Kidney epithelial cell (primary cell): ENCODE measurements around the gene BRD3. TPM values are rescaled to one million over a fixed set of nuclear protein-coding genes. Genes with fewer than 3 reads are reported as not detected.
A peak's percentile ranks its signal among the peaks of the same experiment; 100 is the strongest.
"Not testable (repeated sequence)": the region's sequence is repeated elsewhere in the genome, so short reads cannot be mapped to it uniquely, and the experiment has no call there.

ENCODE experiments used
- DNase-seq: peaks from one replicate; pipeline ENCODE4 v3.0.0-alpha.2; 2010; ENCODE audit warnings: low read depth
- H3K27me3 ChIP-seq: 2 replicates; pipeline ENCODE4 v1.6.0; 2011; ENCODE audit warnings: low read length; ENCODE audit not compliant: control insufficient read depth, insufficient read depth
- H3K36me3 ChIP-seq: 2 replicates; pipeline ENCODE4 v1.5.1; 2011; ENCODE audit warnings: low read length; ENCODE audit not compliant: control insufficient read depth, insufficient read depth
- H3K4me3 ChIP-seq: 2 replicates; pipeline ENCODE4 v1.5.1; 2011; ENCODE audit warnings: low read depth, mild to moderate bottlenecking, control low read depth, low read length
- total RNA-seq: library from RNA; depleted of rRNA; stranded (reverse); fragments of >200 nt; gene quantifications from 2 replicates; pipeline ENCODE4 v1.2.3, GENCODE V29; 2015
- TF ChIP-seq, protein P1 (sequence below): IDR thresholded peaks from 2 replicates; pipeline ENCODE4 v1.5.1; 2011; ENCODE audit warnings: mild to moderate bottlenecking, moderate library complexity, low read length, control low read depth, inconsistent platforms; ENCODE audit not compliant: insufficient read depth, poor library complexity, severe bottlenecking

BRD3 gene
- total RNA-seq, result 23.3 and 32.0 TPM in 2 replicates

DNA sequence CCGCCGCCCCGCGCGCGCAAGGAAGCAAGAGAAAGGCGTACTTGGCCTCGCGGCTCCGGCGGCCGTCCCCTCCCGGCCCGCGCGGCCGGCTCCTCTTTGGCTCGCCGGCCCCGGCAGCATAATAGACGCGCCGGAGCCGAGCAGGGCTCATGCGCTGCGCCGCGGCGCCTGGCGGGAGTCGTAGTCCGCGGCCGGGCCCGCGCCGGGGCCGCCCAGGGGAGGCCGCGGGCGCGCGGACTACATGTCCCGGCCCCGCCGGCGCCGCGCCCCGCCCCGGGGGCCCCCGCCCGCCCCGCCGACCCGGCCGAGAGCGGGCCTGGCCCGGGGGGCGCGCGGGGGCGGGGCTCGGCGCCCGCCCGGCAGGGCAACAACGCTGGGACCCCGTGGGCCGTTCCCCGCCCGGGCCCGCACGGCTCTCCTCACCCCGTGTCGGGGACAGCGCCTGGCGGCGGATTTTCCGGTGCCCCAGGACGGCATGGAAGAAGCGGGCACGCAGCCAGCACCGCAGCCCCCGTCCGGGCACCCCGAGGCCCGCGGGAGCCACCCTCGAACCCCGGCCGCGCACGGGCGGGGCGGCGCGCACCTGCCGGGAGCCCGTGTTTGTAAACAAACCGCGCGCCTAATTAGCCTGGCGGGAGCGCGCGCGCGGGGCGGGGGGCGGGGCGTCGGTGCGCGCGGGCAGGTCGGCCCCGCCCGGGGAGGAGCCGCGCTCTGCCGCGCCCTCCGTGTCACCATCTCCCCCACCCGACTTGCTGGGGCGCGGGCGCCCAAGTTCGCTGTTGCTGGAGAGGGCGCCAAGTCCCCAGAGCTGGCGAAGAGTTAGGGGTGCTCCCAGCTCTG, at the start of gene BRD3:
BRD3 (minus strand) TSS at position 123 of the 840 bp plus-strand sequence. CDS start 14,549 bp downstream, outside the sequence.
- TF ChIP-seq, protein P1, sequence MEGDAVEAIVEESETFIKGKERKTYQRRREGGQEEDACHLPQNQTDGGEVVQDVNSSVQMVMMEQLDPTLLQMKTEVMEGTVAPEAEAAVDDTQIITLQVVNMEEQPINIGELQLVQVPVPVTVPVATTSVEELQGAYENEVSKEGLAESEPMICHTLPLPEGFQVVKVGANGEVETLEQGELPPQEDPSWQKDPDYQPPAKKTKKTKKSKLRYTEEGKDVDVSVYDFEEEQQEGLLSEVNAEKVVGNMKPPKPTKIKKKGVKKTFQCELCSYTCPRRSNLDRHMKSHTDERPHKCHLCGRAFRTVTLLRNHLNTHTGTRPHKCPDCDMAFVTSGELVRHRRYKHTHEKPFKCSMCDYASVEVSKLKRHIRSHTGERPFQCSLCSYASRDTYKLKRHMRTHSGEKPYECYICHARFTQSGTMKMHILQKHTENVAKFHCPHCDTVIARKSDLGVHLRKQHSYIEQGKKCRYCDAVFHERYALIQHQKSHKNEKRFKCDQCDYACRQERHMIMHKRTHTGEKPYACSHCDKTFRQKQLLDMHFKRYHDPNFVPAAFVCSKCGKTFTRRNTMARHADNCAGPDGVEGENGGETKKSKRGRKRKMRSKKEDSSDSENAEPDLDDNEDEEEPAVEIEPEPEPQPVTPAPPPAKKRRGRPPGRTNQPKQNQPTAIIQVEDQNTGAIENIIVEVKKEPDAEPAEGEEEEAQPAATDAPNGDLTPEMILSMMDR, result no peak
- peaks cover 25% of the 10 kb centered on the region for H3K27me3 ChIP-seq
- peaks cover 1% of the 10 kb centered on the region for H3K36me3 ChIP-seq
- no peak for DNase-seq
- peak within 1 kb of the TSS; percentile 61 for H3K4me3 ChIP-seq

DNA sequence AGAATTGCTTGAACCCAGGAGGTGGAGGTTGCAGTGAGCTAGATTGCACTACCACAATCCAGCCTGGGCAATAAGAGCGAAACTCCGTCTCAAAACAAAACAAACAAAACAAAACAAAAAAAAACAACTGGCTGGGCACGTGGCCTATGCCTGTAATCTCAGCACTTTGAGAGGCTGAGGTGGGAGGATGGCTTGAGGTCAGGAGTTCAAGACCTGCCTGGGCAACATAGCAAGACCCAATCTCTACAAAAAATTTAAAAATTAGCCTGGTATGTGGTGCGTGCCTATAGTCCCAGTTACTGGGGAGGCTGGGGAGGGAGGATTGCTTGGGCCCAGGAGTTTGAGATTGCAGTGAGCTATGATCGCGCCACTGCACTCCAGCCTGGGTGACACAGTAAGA, 44.7 kb upstream of the BRD3 start:
- Histone ChIP-seq H3K36me3 (no peaks in the 10 kb centered on the region), H3K4me3 (no peak overlapping the region), H3K27me3 (no peaks in the 10 kb centered on the region)
- TF ChIP-seq, protein P1, result no peak
- no peak for DNase-seq

DNA sequence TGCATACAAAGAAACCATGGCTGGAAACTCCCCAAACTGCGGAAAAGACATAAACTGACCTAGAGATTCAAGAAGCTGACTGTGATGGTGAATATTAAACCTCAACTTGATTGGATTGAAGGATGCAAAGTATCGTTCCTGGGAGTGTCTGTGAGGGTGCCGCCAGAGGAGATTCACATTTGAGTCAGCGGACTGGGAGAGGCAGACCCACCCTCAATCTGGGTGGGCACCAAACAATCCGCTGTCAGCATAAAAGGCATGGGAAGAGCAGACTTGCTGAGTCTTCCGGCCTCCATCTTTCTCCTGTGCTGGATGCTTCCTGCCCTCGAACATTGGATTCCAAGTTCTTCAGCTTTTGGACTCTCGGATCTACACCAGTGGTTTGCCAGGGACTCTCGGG, 43.2 kb upstream of the BRD3 start:
- TF ChIP-seq, protein P1, result no peak
- Histone ChIP-seq H3K4me3 (no peak overlapping the region), H3K36me3 (no peaks in the 10 kb centered on the region), H3K27me3 (no peaks in the 10 kb centered on the region)
- DNase-seq, result no peak

DNA sequence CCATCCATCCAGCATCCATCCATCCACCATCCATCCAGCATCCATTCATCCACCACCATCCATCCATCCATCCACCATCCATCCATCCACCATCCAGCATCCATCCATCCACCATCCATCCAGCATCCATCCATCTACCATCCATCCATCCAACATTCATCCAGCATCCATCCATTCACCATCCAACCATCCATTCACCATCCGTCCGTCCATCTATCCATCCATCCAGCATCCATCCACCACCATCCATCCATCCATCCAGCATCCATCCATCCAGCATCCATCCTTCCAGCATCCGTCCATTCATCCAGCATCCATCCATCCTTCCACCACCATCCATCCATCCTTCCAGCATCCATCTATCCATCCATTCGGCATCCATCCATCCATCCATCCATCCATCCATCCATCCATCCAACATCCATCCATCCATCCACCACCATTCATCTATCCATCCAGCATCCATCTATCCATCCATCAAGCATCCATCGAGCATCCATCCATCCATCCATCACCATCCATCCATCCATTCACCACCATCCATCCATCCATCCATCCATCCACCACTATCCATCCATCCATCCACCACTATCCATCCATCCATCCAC, 35.7 kb upstream of the BRD3 start:
- H3K4me3 ChIP-seq, result no peak overlapping the region
- no peaks in the 10 kb centered on the region for H3K36me3 ChIP-seq
- TF ChIP-seq, protein P1, result no peak
- no peak for DNase-seq
- peaks cover 3% of the 10 kb centered on the region for H3K27me3 ChIP-seq

DNA sequence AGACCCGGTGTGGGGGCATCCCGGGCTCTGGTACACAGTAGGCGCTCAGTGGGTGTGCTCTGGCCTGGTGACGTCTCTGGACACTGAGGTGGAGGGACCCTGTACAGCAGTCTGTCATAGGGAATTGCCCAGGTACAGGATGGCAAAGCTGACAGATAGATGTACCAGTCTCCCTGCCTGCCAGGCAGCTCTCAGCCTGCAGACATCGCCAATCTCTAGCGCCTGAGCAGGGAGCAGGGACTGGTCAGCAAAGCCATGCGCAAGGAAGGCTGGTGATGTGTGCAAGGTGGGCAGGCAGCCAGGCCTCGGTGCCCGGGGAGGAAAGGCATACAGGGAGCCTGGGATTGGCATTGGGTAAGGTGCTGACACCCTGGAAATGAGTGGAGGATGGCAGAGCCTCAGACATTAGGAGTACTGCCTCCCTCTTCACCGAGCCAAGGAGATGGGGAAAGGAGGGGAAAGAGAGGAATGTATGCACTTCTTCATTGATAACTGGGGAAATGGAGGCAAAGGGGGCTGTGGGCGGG, 33.9 kb upstream of the BRD3 start:
- TF ChIP-seq, protein P1, result no peak
- H3K36me3 ChIP-seq, result no peaks in the 10 kb centered on the region
- no peak for DNase-seq
- no peak overlapping the region for H3K4me3 ChIP-seq
- H3K27me3 ChIP-seq, result peaks cover 3% of the 10 kb centered on the region

DNA sequence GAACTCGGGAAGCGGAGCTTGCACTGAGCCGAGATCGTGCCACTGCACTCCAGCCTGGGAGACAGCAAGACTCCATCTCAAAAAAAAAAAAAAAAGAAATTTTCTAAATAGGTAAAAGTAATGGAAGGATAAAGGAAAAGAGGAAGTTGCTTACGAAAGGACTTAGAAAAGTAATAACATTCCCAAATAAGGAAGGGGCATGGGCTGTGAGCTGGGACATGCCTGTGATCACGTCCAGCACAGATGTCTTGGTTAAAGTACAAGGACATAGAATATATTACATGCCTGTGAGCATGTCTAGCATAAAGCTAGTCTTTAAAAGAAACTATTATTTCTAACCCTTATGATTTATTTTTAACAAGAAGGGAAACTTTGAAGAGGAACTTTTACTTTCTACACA, 33.3 kb upstream of the BRD3 start:
- not testable (repeated sequence) for H3K27me3 ChIP-seq, DNase-seq, H3K36me3 ChIP-seq, H3K4me3 ChIP-seq
